Measurements from ENCODE around the gene LRRC32. TPM values are rescaled to one million over a fixed set of nuclear protein-coding genes. Genes with fewer than 3 reads are reported as not detected.

Gene LRRC32
- total and polyA plus RNA-seq, 2 of the 4 experiments (the other 2 are of a cell fraction), result 5.2 to 13.7 TPM

GRCh38 chr11:76705826-76706225 lies 35.3 kb upstream of the LRRC32 start:
- peaks cover 10% of the 10 kb centered on the region for H3K9me1 ChIP-seq (ENCODE audit: insufficient read depth, low read length)
- no peaks in the 10 kb centered on the region; the same call in 1 of the 2 replicates for H3K9me3 ChIP-seq (ENCODE audit: control insufficient read depth, insufficient read depth, low read length)
- no peak overlapping the region for H3K4ac ChIP-seq (ENCODE audit: low read depth, low read length)
- H4K8ac ChIP-seq (ENCODE audit: low read depth in 2 of 2, low read length in 2 of 2), result no peak overlapping the region
- no peak overlapping the region for H2BK5ac ChIP-seq (ENCODE audit: low read depth, low read length, poor library complexity, severe bottlenecking)
- H3K4me2 ChIP-seq (ENCODE audit: low read depth, low read length), result no peak overlapping the region
- H4K91ac ChIP-seq (ENCODE audit: insufficient read depth, low read depth, low read length), result no peak overlapping the region
- in situ Hi-C loops (cut with MboI; ENCODE audit: low sequenced_read_pairs) (no loop called here), dilution Hi-C loops (cut with HindIII; ENCODE audit: low sequenced_read_pairs, unreplicated experiment) (no loop called here), intact Hi-C loops (cut with micrococcal nuclease) (no loop called here)
- no peak for TF ChIP-seq ELK1 (IDR thresholded peaks at IDR 0.05; ENCODE audit: borderline replicate concordance, low read depth, low read length)
- TF ChIP-seq MAZ (IDR thresholded peaks at IDR 0.05; ENCODE audit: borderline replicate concordance, low read depth, low read length), result no peak
- no peak for TF ChIP-seq POLR2A (IDR thresholded peaks at IDR 0.05; ENCODE audit: low read depth, low read length)
- no peak for TF ChIP-seq BHLHE40 (IDR thresholded peaks at IDR 0.05; ENCODE audit: low read depth, low read length)
- TF ChIP-seq MXI1 (IDR thresholded peaks at IDR 0.05; ENCODE audit: borderline replicate concordance, low read depth, low read length), result no peak
- TF ChIP-seq RCOR1 (IDR thresholded peaks at IDR 0.05; ENCODE audit: insufficient replicate concordance, low read length), result no peak
- TF ChIP-seq RAD21 (IDR thresholded peaks at IDR 0.05; ENCODE audit: low read length), result no peak
- TF ChIP-seq CEBPB (IDR thresholded peaks at IDR 0.05; ENCODE audit: low read depth, low read length), result no peak
- TF ChIP-seq FOS (IDR thresholded peaks at IDR 0.05; ENCODE audit: low read depth, low read length), result no peak
- no peak for TF ChIP-seq MAFK (IDR thresholded peaks at IDR 0.05; ENCODE audit: low read depth, low read length)
- TF ChIP-seq CHD1 (IDR thresholded peaks at IDR 0.05; ENCODE audit: low read depth, low read length), result no peak
- no peak for TF ChIP-seq USF2 (IDR thresholded peaks at IDR 0.05; ENCODE audit: low read depth, low read length)
- TF ChIP-seq CTCF (conservative IDR thresholded peaks at IDR 0.05; ENCODE audit: low read depth, low read length), result no peak
- no peak for TF ChIP-seq SMC3 (IDR thresholded peaks at IDR 0.05; ENCODE audit: low read depth, low read length)
- no peak for TF ChIP-seq NFE2L2 (IDR thresholded peaks at IDR 0.05; ENCODE audit: low read depth, low read length)
- TF ChIP-seq RFX5 (IDR thresholded peaks at IDR 0.05; ENCODE audit: low read depth, low read length), result no peak
- H3K4me1 ChIP-seq (ENCODE audit: control insufficient read depth, insufficient read depth, low read length), result peaks cover 10% of the 10 kb centered on the region
- H3K36me3 ChIP-seq (ENCODE audit: control insufficient read depth, insufficient read depth, low read length), result no peaks in the 10 kb centered on the region
- H3K14ac ChIP-seq (replicated peaks; ENCODE audit: low read depth, low read length), result no peak overlapping the region
- H2BK15ac ChIP-seq (ENCODE audit: low read depth, low read length), result no peak overlapping the region
- H3K79me1 ChIP-seq (ENCODE audit: low read depth in 1 of 2, low read length in 2 of 2), result no peaks in the 10 kb centered on the region
- no peak overlapping the region for H3K23ac ChIP-seq (ENCODE audit: low read depth, low read length)
- no peak overlapping the region for H4K5ac ChIP-seq (ENCODE audit: low read depth, low read length)
- no peak overlapping the region for H3K4me3 ChIP-seq (ENCODE audit: insufficient read depth, low read depth, low read length)
- H3K56ac ChIP-seq (ENCODE audit: extremely low read depth, insufficient read depth, low read length), result no peak overlapping the region
- H2AFZ ChIP-seq (replicated peaks; ENCODE audit: low read length, poor library complexity), result no peak overlapping the region
- H2AK5ac ChIP-seq (ENCODE audit: low read depth, low read length), result no peak overlapping the region
- BruUV-seq (replicated peaks), result no TSS peak
- ChIA-PET POLR2A (ENCODE audit: unreplicated experiment) (no interaction called here), CTCF (interaction anchor here (1.9 kb wide), 1 partner anchor 16 kb away, joined by 6 read pairs; no protein-coding TSS in a partner anchor)
- no peak for DNase-seq
- H3K27ac ChIP-seq (ENCODE audit: insufficient read depth, low read length), result no peak overlapping the region
- no peak overlapping the region for H3K18ac ChIP-seq (ENCODE audit: low read depth, low read length)
- no CpG with 5 or more reads among the region's 5 CpGs for WGBS, 2 experiments (ENCODE audit: extremely low coverage in 2 of 2, insufficient read length in 1 of 2)
- H3K9ac ChIP-seq (ENCODE audit: low read depth, low read length), result no peak overlapping the region
- no peaks in the 10 kb centered on the region for H4K20me1 ChIP-seq (ENCODE audit: insufficient read depth, low read length)
- no peak overlapping the region for H2AK9ac ChIP-seq (replicated peaks; ENCODE audit: low read depth, low read length, poor library complexity)
- peaks cover 17% of the 10 kb centered on the region; the same call in 1 of the 2 replicates for H3K27me3 ChIP-seq (ENCODE audit: control insufficient read depth, insufficient read depth, low read length)
- no peak overlapping the region for H2BK120ac ChIP-seq (ENCODE audit: low read depth, low read length)
- ATAC-seq (ENCODE audit: low read depth), result no peak
- no peak overlapping the region for H2BK20ac ChIP-seq (ENCODE audit: low read depth, low read length)

All from IMR-90 (cell line).